Nephron (organoid): ENCODE measurements around the gene KEL.

ENCODE experiments used
- H3K27ac Mint-ChIP-seq, 3 experiments: 2 replicates each; pipeline ENCODE4 v1.8.0; 2020; ENCODE audit warnings: mixed read lengths in 3 of 3, mild to moderate bottlenecking in 2 of 3, moderate library complexity in 1 of 3
- H3K27me3 Mint-ChIP-seq: 2 replicates; pipeline ENCODE4 v1.8.0; 2021; ENCODE audit warnings: low read depth, mild to moderate bottlenecking, moderate library complexity, mixed read lengths
- H3K36me3 Mint-ChIP-seq: 2 replicates; pipeline ENCODE4 v1.8.0; 2020; ENCODE audit warnings: low read depth, mixed read lengths
- H3K4me1 Mint-ChIP-seq: 2 replicates; pipeline ENCODE4 v1.8.0; 2020; ENCODE audit warnings: mixed read lengths
- H3K4me3 Mint-ChIP-seq, 3 experiments: 2 replicates each; pipeline ENCODE4 v1.8.0; 2020; ENCODE audit warnings: mild to moderate bottlenecking in 3 of 3, mixed read lengths in 3 of 3, moderate library complexity in 2 of 3
- H3K9me3 Mint-ChIP-seq: 2 replicates; pipeline ENCODE4 v1.8.0; 2020; ENCODE audit warnings: mixed read lengths
- TF ChIP-seq, protein P1 (sequence below), 3 experiments: fragments of 200-600 bp; sonication (generic); IDR thresholded peaks; one replicate each; pipeline ENCODE4 v1.5.0; 2021; ENCODE audit warnings: antibody characterized with exemption in 3 of 3; ENCODE audit not compliant: unreplicated experiment in 3 of 3

The KEL gene

DNA sequence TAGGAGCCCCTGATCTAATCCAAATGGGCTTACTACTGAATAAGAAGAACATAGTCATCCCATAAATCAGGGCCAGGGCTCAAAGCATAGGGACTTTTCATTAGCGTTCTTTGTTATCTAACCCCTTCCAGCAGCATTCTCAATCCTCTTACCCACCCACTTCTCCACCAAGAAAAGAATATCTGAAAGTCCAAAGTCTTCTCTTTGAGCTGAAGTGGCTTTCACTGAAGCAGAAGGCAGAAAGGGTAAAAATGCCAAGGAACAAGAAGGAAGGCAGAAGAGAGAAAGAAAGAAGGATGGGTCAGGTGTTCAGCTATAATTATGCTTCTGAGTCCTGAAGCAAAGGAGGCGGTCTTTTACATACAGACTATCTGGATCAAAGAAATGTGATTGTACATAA, 38.8 kb downstream of the KEL start:
- H3K4me1 Mint-ChIP-seq: no peaks in the 10 kb centered on the region
- H3K4me3 Mint-ChIP-seq: no peak overlapping the region
- peaks cover 13% of the 10 kb centered on the region for H3K27me3 Mint-ChIP-seq
- H3K27ac Mint-ChIP-seq: no peak overlapping the region
- TF ChIP-seq, protein P1, sequence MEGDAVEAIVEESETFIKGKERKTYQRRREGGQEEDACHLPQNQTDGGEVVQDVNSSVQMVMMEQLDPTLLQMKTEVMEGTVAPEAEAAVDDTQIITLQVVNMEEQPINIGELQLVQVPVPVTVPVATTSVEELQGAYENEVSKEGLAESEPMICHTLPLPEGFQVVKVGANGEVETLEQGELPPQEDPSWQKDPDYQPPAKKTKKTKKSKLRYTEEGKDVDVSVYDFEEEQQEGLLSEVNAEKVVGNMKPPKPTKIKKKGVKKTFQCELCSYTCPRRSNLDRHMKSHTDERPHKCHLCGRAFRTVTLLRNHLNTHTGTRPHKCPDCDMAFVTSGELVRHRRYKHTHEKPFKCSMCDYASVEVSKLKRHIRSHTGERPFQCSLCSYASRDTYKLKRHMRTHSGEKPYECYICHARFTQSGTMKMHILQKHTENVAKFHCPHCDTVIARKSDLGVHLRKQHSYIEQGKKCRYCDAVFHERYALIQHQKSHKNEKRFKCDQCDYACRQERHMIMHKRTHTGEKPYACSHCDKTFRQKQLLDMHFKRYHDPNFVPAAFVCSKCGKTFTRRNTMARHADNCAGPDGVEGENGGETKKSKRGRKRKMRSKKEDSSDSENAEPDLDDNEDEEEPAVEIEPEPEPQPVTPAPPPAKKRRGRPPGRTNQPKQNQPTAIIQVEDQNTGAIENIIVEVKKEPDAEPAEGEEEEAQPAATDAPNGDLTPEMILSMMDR (IDR thresholded peaks at IDR 0.05; ENCODE audit: unreplicated experiment in 3 of 3): no peak
- no peaks in the 10 kb centered on the region for H3K9me3 Mint-ChIP-seq
- no peaks in the 10 kb centered on the region for H3K36me3 Mint-ChIP-seq

DNA sequence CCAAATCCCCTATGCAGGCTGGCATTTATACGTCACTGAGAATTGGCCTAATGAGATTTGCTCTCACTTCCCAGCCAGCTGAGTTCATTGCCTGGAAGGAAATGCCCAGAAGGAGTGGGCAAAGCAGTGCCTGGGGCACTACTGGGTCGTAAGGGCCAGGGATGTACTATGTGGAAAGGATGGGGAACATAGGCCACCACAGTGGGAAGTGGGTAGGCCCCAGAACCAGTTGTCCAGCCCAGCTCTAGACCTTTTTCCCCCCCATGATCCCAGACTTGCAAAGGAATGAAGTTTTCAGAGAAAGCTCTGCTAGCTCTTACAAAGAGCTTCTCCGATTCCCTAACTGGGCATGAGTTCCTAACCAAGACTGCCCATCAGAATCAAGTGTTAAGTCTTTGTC, 42.5 kb downstream of the KEL start:
- H3K9me3 Mint-ChIP-seq: no peaks in the 10 kb centered on the region
- H3K27me3 Mint-ChIP-seq: peaks cover 5% of the 10 kb centered on the region
- H3K36me3 Mint-ChIP-seq: no peaks in the 10 kb centered on the region
- no peaks in the 10 kb centered on the region for H3K4me1 Mint-ChIP-seq
- H3K27ac Mint-ChIP-seq: no peak overlapping the region
- H3K4me3 Mint-ChIP-seq: no peak overlapping the region
- TF ChIP-seq, protein P1 (IDR thresholded peaks at IDR 0.05; ENCODE audit: unreplicated experiment in 3 of 3): no peak

DNA sequence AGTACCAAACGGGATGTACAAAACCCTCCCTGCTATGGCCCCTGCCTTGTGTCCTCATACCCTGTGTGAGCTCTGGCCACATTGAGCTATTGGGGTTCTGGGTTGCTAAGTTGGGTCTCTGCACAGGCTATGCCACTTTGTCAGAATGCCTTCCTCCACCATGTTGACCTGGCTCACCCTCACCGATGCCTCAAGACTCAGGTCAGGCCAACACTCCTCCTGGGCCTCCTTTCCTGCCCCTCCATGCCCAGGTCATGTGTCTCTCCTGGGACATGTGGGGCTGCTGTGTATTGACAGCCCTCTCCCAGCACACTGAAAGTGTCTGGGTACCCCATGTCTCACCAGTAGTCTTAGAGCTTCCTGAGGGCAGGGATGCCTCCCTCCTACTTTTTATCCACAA, 43.3 kb downstream of the KEL start:
- peaks cover 5% of the 10 kb centered on the region for H3K27me3 Mint-ChIP-seq

DNA sequence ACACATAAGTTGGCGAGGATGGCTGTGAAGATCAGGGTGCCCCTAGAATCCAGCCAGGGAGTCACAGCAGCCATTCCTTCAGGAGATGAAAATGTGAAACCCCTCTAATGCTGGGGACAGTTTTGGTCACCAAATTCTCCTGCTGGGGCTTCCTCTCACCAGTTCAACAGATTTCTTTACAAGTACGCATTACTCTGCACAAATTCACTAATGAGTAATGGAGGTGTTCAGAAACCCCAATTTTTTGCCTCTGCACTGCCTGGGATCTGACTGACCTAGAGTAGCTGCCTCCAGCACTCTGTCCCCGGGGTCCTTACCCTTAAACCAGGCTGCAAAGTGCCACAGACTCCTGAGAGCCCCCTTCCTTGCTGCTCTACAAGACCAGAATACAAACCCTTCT, 44.7 kb downstream of the KEL start:
- H3K9me3 Mint-ChIP-seq: no peaks in the 10 kb centered on the region
- H3K4me3 Mint-ChIP-seq: no peak overlapping the region
- H3K27ac Mint-ChIP-seq: no peak overlapping the region
- TF ChIP-seq, protein P1 (IDR thresholded peaks at IDR 0.05; ENCODE audit: unreplicated experiment in 3 of 3): no peak
- H3K36me3 Mint-ChIP-seq: no peaks in the 10 kb centered on the region
- H3K4me1 Mint-ChIP-seq: no peaks in the 10 kb centered on the region
- H3K27me3 Mint-ChIP-seq: peaks cover 16% of the 10 kb centered on the region

More for the DNA sequence above, 43.3 kb downstream of the KEL start:
- Mint-ChIP-seq H3K9me3 (no peaks in the 10 kb centered on the region), H3K27ac (no peak overlapping the region), H3K4me3 (no peak overlapping the region), H3K4me1 (no peaks in the 10 kb centered on the region), H3K36me3 (no peaks in the 10 kb centered on the region)
- TF ChIP-seq, protein P1 (IDR thresholded peaks at IDR 0.05; ENCODE audit: unreplicated experiment in 3 of 3): no peak

DNA sequence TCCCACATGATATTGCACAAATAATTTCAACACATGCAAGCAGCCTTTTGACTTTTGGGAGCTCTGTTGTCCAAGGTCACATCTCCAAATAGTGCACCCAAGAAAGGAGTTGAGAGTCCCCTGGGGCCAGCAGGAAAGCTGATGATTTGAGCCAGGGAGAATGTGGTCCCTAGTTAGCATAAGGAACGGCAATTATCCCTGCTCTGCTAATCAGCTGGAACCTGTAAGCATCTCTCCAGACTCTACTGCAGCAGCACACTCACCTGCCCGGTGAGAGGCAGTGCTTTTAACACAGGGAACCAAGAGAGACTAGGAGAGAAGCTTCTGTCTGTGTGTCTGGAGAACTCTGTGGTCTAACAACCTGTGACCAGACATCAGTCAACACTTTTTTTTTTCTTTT, 45.7 kb downstream of the KEL start:
- H3K4me1 Mint-ChIP-seq: no peaks in the 10 kb centered on the region
- no peak overlapping the region for H3K27ac Mint-ChIP-seq
- no peaks in the 10 kb centered on the region for H3K36me3 Mint-ChIP-seq
- H3K9me3 Mint-ChIP-seq: no peaks in the 10 kb centered on the region
- peaks cover 16% of the 10 kb centered on the region for H3K27me3 Mint-ChIP-seq
- TF ChIP-seq, protein P1 (IDR thresholded peaks at IDR 0.05; ENCODE audit: unreplicated experiment in 3 of 3): no peak
- H3K4me3 Mint-ChIP-seq: no peak overlapping the region

DNA sequence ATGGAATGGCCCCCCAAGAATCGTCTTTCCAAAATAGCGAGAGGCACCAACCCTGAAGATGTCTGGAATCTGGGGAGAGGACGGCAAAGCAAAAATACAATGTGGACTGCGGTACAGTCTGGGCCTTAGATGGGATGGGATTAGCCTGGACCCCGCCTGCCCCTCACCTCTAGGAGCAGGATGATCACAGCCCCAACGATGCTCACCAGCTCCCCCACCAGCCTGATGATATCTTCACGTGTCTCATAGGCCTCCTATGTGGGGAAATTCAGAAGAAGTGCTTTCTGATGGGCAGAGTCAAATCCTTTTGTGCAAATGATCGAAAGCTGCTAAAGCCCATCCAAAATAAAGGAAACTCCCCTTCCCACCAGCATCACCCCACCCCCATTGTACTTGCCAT, 46.8 kb downstream of the KEL start:
- no peak overlapping the region for H3K27ac Mint-ChIP-seq

More for the DNA sequence above, 46.8 kb downstream of the KEL start:
- H3K4me3 Mint-ChIP-seq: no peak overlapping the region
- H3K9me3 Mint-ChIP-seq: no peaks in the 10 kb centered on the region
- peaks cover 14% of the 10 kb centered on the region for H3K27me3 Mint-ChIP-seq
- H3K36me3 Mint-ChIP-seq: no peaks in the 10 kb centered on the region
- H3K4me1 Mint-ChIP-seq: no peaks in the 10 kb centered on the region
- TF ChIP-seq, protein P1 (IDR thresholded peaks at IDR 0.05; ENCODE audit: unreplicated experiment in 3 of 3): no peak
